ENCODE results near the gene SLC34A3. TPM values are rescaled to one million over a fixed set of nuclear protein-coding genes. Genes with fewer than 3 reads are reported as not detected.
"Not testable (repeated sequence)": the region's sequence is repeated elsewhere in the genome, so short reads cannot be mapped to it uniquely, and the experiment has no call there.

SLC34A3 gene
- total and polyA plus RNA-seq, 2 of the 8 experiments (the other 6 are each of a cell fraction or from before 2014, with no cell fraction given) = 0.08 TPM; not detected in 1

- no peak for TF ChIP-seq EGR1 (IDR thresholded peaks at IDR 0.05; ENCODE audit: borderline replicate concordance, low read depth, low read length)
- no peak for TF ChIP-seq RNF2 (IDR thresholded peaks at IDR 0.05; ENCODE audit: borderline replicate concordance, low read depth, low read length, missing control alignments, poor library complexity, severe bottlenecking)
- TF ChIP-seq CREB1 (IDR thresholded peaks at IDR 0.05) = no peak
- no peak for TF ChIP-seq SP1 (IDR thresholded peaks at IDR 0.05; ENCODE audit: low read depth, low read length)
- TF ChIP-seq SUZ12 (IDR thresholded peaks at IDR 0.05; ENCODE audit: low read length) = no peak
Observed at GRCh38 chr9:137237759-137238726, 7.3 kb downstream of the SLC34A3 start (continued).

GRCh38 chr9:137239541-137240200 lies 9.0 kb downstream of the SLC34A3 start:
- H2BK20ac ChIP-seq (ENCODE audit: low read length); DNase-seq (ENCODE audit: low read depth in 1 of 2, low spot score in 2 of 2); H3K4ac ChIP-seq (replicated peaks; ENCODE audit: insufficient read length, low read depth, low read length); H2BK12ac ChIP-seq (ENCODE audit: low read depth, low read length); H4K8ac ChIP-seq (ENCODE audit: extremely low read depth, insufficient read depth, low read length); H3K18ac ChIP-seq (ENCODE audit: extremely low read depth, low read length); H4K5ac ChIP-seq (ENCODE audit: insufficient read length, low read depth, low read length); H3K23me2 ChIP-seq (ENCODE audit: low read depth, low read length); H2BK5ac ChIP-seq (ENCODE audit: low read depth, low read length); H3K79me1 ChIP-seq (ENCODE audit: low read depth, low read length); H3K27ac ChIP-seq (ENCODE audit: low read depth, low read length); H3K9me3 ChIP-seq (ENCODE audit: insufficient read depth in 2 of 2, low read depth in 1 of 2, low read length in 1 of 2); H3K23ac ChIP-seq (ENCODE audit: insufficient read length); H4K91ac ChIP-seq (replicated peaks; ENCODE audit: insufficient read length, low read length); H2AK5ac ChIP-seq (ENCODE audit: low read depth, low read length); H2BK120ac ChIP-seq (replicated peaks; ENCODE audit: low read depth, low read length); FAIRE-seq; H2AFZ ChIP-seq (ENCODE audit: low read length); H3K27me3 ChIP-seq (replicated peaks in 1 of 4; ENCODE audit: control insufficient read depth in 3 of 4, extremely low read depth in 1 of 4, insufficient read depth in 3 of 4, low read length in 3 of 4); H2BK15ac ChIP-seq (ENCODE audit: low read length); H3K14ac ChIP-seq (ENCODE audit: insufficient read length): not testable (repeated sequence)
- POLR2A ChIA-PET (ENCODE audit: partially characterized antibody) = interaction anchor here (0.6 to 69.9 kb wide), 12 partner anchors 5 to 215 kb away, joined by 3 to 1462 read pairs (median 5); partner anchors contain the start of genes CYSRT1, LRRC26, NDOR1 and NELFB
- Histone ChIP-seq H3K9ac (replicated peaks in 1 of 4; ENCODE audit: extremely low read depth in 1 of 4, low read depth in 3 of 4, low read length in 3 of 4) (peak overlapping the region in 2 of 4 experiments; percentile 56 to 59; a peak in 2 of 7 replicates), H3K36me3 (ENCODE audit: control insufficient read depth in 2 of 4, insufficient read depth in 4 of 4, low read length in 3 of 4) (peaks cover 6 to 18% (median 15%) of the 10 kb centered on the region in 4 experiments; a peak in 7 of 8 replicates), H3K4me3 (ENCODE audit: extremely low read depth in 1 of 4, insufficient read depth in 2 of 4, low read depth in 3 of 4, low read length in 4 of 4) (peak overlapping the region; percentile 64 to 83 (median 70)), H3K4me2 (ENCODE audit: insufficient read depth in 1 of 2, low read depth in 2 of 2, low read length in 2 of 2) (peak overlapping the region; percentile 49 to 75), H3K79me2 (ENCODE audit: control insufficient read depth in 1 of 2, insufficient read depth in 2 of 2, low read length in 2 of 2) (peaks cover 0 to 20% of the 10 kb centered on the region in 2 experiments; a peak in 2 of 4 replicates), H3K56ac (replicated peaks; ENCODE audit: insufficient read length, low read depth, low read length) (peak overlapping the region; percentile 77), H3K4me1 (replicated peaks in 1 of 4; ENCODE audit: control insufficient read depth in 3 of 4, insufficient read depth in 4 of 4, low read length in 3 of 4) (peaks cover 0 to 25% (median 17%) of the 10 kb centered on the region in 4 experiments; a peak in 6 of 7 replicates), H4K20me1 (replicated peaks in 1 of 2; ENCODE audit: control insufficient read depth in 1 of 2, insufficient read depth in 2 of 2, low read length in 2 of 2) (peaks cover 22 to 23% of the 10 kb centered on the region in 2 experiments)
- CTCF ChIA-PET (ENCODE audit: partially characterized antibody) = interaction anchor here (0.6 to 9.1 kb wide), 9 partner anchors 14 to 101 kb away, joined by 3 to 113 read pairs (median 4); partner anchors contain the start of genes CYSRT1, RNF208 and RNF224
- WGBS, 2 experiments (ENCODE audit: extremely low coverage in 1 of 2, insufficient coverage in 1 of 2, insufficient read length in 1 of 2, insufficient replicate concordance in 2 of 2, low coverage in 1 of 2, low lambda C conversion rate in 2 of 2, missing lambda C conversion rate in 1 of 2) = 39% methylated on average over 17 of the region's 27 CpGs; no CpG with 5 or more reads in 1 of the 2 experiments

Measured in H1 (cell line).